IPS-15b (cell line): ENCODE data around the gene STMN1.

Experiments
- H3K27me3 ChIP-seq: one replicate; pipeline ENCODE4 v1.6.1; 2013; ENCODE audit warnings: low read length; ENCODE audit not compliant: control insufficient read depth, insufficient read depth
- H3K36me3 ChIP-seq: one replicate; pipeline ENCODE4 v1.6.1; 2013; ENCODE audit warnings: low read length; ENCODE audit not compliant: control insufficient read depth, insufficient read depth
- H3K4me1 ChIP-seq: one replicate; pipeline ENCODE4 v1.6.1; 2013; ENCODE audit warnings: mild to moderate bottlenecking, low read length; ENCODE audit not compliant: control insufficient read depth, insufficient read depth
- H3K4me3 ChIP-seq: one replicate; pipeline ENCODE4 v1.5.1; 2013; ENCODE audit warnings: low read depth, low read length
- H3K9ac ChIP-seq: one replicate; pipeline ENCODE4 v1.6.1; 2013; ENCODE audit warnings: low read depth, mild to moderate bottlenecking, low read length
- H3K9me3 ChIP-seq: one replicate; pipeline ENCODE4 v1.6.1; 2013; ENCODE audit warnings: mild to moderate bottlenecking, low read length; ENCODE audit not compliant: control insufficient read depth, insufficient read depth

The STMN1 gene

GRCh38 chr1:25861316-25862286 lies 44.6 kb downstream of the STMN1 start:
- Histone ChIP-seq H3K9ac (no peak overlapping the region), H3K27me3 (no peaks in the 10 kb centered on the region), H3K4me3 (no peak overlapping the region), H3K4me1 (no peaks in the 10 kb centered on the region), H3K36me3 (peaks cover 3% of the 10 kb centered on the region), H3K9me3 (no peaks in the 10 kb centered on the region)

- Histone ChIP-seq H3K4me3 (peak within 1 kb of the TSS; percentile 71), H3K36me3 (peaks cover 3% of the 10 kb centered on the region)
Measured at GRCh38 chr1:25858906-25859789, 47.1 kb downstream of the STMN1 start, which contains the start of gene AUNIP. Gene AUNIP (minus strand): TSS chr1:25859457. CDS start chr1:25859357, 100 bp downstream.

GRCh38 chr1:25858494-25858893 lies 47.7 kb downstream of the STMN1 start:
- no peaks in the 10 kb centered on the region for H3K4me1 ChIP-seq
- H3K27me3 ChIP-seq: no peaks in the 10 kb centered on the region
- H3K36me3 ChIP-seq: peaks cover 1% of the 10 kb centered on the region
- H3K9me3 ChIP-seq: no peaks in the 10 kb centered on the region
- H3K9ac ChIP-seq: peak overlapping the region; percentile 67
- H3K4me3 ChIP-seq: peak overlapping the region; percentile 71

More at GRCh38 chr1:25858906-25859789, 47.1 kb downstream of the STMN1 start, which contains the start of gene AUNIP:
- peak within 1 kb of the TSS; percentile 67 for H3K9ac ChIP-seq
- no peaks in the 10 kb centered on the region for H3K27me3 ChIP-seq
- H3K4me1 ChIP-seq: no peaks in the 10 kb centered on the region
- H3K9me3 ChIP-seq: no peaks in the 10 kb centered on the region

- no peak overlapping the region for H3K9ac ChIP-seq
- H3K4me3 ChIP-seq: no peak overlapping the region
- H3K4me1 ChIP-seq: no peaks in the 10 kb centered on the region
- no peaks in the 10 kb centered on the region for H3K36me3 ChIP-seq
- H3K27me3 ChIP-seq: no peaks in the 10 kb centered on the region
- no peaks in the 10 kb centered on the region for H3K9me3 ChIP-seq
Measured at GRCh38 chr1:25856856-25857255, 49.4 kb downstream of the STMN1 start.

- Histone ChIP-seq H3K36me3 (no peaks in the 10 kb centered on the region), H3K4me1 (no peaks in the 10 kb centered on the region), H3K27me3 (no peaks in the 10 kb centered on the region), H3K9ac (no peak overlapping the region), H3K4me3 (no peak overlapping the region), H3K9me3 (no peaks in the 10 kb centered on the region)
Measured at GRCh38 chr1:25854554-25854953, 51.7 kb downstream of the STMN1 start.
